ENCODE data around the gene GAK.

The GAK gene

DNA sequence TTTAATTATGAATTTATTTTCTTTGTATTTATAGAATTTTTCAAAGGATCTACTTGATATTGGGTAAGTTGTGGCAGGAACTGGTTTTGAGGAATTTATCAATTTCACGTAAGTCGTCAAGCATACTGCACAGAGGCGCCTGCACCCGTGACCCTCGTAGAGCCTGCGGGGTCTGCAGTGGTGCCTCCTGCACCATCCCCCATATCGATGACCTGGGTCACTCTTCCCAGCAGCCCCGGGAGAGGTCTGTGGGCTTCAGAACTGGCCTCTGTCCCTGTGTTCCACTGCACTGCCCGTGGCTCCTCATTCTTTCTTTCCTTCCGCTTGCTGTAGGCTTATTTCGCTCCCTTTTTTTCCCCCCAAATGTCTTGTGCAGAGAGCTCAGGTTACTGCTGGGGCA lies 74.7 kb downstream of the GAK start:
- TF ChIP-seq, protein P1, sequence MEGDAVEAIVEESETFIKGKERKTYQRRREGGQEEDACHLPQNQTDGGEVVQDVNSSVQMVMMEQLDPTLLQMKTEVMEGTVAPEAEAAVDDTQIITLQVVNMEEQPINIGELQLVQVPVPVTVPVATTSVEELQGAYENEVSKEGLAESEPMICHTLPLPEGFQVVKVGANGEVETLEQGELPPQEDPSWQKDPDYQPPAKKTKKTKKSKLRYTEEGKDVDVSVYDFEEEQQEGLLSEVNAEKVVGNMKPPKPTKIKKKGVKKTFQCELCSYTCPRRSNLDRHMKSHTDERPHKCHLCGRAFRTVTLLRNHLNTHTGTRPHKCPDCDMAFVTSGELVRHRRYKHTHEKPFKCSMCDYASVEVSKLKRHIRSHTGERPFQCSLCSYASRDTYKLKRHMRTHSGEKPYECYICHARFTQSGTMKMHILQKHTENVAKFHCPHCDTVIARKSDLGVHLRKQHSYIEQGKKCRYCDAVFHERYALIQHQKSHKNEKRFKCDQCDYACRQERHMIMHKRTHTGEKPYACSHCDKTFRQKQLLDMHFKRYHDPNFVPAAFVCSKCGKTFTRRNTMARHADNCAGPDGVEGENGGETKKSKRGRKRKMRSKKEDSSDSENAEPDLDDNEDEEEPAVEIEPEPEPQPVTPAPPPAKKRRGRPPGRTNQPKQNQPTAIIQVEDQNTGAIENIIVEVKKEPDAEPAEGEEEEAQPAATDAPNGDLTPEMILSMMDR (IDR thresholded peaks at IDR 0.05) = no peak

DNA sequence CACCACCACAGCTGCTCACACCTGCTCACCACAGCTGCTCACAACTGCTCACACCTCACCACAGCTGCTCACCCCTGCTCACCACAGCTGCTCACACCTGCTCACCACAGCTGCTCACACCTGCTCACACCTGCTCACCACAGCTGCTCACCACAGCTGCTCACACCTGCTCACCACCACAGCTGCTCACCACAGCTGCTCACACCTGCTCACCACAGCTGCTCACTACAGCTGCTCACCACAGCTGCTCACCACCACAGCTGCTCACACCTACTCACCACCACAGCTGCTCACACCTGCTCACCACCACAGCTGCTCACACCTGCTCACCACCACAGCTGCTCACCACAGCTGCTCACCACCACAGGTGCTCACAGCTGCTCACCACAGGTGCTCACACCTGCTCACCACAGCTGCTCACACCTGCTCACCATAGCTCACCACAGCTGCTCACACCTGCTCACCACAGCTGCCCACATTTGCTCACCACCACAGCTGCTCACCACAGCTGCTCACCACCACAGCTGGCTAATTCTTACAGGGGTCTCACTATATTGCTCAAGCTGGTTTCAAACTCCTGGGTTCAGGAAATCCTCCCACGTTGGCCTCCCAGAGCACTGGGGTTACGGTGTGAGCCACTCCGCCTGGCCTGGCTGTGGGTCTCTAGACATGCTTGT lies 75.8 kb downstream of the GAK start:
- TF ChIP-seq, protein P1 (IDR thresholded peaks at IDR 0.05) = no peak

DNA sequence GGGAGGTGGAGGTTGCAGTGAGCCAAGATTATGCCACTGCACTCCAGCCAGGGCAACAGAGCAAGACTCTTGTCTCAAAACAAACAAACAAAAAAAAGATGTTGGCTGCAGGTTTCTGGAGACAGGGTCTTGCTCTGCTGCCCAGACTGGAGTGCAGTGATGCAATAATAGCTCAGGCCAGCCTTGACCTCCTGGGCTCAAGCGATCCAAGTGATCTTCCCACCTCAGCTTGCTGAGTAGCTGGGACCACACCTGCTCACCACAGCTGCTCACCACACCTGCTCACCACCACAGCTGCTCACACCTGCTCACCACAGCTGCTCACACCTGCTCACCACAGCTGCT lies 76.3 kb downstream of the GAK start:
- TF ChIP-seq, protein P1 (IDR thresholded peaks at IDR 0.05) = no peak

DNA sequence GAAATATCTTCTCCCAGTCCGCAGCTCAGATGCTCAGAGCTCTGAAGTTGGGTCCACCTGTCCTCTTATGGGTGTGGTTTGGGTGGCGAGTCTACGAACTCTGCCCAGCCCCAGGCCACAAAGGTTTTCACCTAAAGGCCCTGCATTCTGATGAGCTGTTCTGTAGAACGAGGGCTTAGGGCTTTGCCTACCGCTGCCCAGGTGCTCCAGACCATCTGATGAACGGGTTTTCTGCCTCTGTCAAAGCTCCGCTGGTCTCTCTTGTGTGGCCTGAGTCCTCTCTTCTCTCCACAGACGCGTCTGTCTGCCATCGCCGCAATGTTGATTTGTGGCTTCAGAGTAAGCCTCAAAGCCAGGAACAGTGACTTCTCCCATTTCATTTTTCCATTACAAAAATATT lies 77.8 kb downstream of the GAK start:
- TF ChIP-seq, protein P1 (IDR thresholded peaks at IDR 0.05) = no peak

DNA sequence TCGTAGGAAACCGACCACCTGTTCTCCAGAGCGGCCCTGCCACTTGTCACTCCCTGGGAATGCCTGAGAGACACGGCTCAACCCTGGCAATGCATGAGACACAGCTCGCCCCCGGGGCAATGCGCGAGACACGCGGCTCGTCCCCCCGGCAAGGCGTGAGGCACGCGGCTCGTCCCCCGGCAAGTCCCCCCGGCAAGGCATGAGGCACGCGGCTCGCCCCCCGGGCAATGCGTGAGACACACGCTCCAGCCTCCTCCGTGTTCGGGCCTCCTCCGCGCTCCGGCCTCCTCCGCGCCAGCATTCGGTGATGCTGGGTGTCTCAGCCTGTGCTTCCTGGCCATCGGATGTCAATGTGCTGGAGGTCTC lies 78.7 kb downstream of the GAK start:
- TF ChIP-seq, protein P1 (IDR thresholded peaks at IDR 0.05) = no peak

DNA sequence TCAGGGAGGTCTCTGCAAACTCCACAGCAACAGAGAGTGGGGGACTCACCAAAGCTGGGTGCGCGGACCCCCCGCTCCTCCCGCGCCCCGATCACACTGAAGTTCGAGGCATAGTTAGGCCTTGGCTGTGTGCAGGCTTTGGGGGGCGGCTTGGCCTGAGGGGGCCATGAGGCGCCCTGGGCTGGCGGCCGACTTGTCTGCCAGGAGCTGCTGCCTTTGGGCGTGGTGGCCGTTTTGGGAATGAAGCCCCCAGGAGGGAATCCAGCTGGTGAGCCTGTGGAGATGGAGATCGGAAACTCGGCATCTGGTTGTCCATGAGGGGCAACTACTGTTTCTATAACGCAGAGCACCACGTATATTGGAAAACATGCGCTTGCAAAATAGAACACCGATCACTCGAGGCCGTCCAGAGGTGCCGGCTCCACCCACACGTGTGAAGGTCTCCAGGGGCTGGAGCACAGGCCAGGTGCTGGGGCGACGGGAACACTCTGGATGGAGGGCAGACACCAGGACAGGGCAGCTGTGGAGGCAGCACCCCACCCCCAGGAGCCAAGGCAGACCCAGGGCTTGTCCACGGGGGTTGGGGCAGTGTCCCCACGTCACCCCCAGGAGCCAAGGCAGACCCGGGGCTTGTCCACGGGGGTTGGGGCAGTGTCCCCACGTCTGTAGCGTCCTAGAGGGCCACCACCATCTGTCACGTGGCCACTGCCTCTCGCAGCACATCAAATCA lies 80.2 kb downstream of the GAK start:
- TF ChIP-seq, protein P1 (IDR thresholded peaks at IDR 0.05) = no peak

DNA sequence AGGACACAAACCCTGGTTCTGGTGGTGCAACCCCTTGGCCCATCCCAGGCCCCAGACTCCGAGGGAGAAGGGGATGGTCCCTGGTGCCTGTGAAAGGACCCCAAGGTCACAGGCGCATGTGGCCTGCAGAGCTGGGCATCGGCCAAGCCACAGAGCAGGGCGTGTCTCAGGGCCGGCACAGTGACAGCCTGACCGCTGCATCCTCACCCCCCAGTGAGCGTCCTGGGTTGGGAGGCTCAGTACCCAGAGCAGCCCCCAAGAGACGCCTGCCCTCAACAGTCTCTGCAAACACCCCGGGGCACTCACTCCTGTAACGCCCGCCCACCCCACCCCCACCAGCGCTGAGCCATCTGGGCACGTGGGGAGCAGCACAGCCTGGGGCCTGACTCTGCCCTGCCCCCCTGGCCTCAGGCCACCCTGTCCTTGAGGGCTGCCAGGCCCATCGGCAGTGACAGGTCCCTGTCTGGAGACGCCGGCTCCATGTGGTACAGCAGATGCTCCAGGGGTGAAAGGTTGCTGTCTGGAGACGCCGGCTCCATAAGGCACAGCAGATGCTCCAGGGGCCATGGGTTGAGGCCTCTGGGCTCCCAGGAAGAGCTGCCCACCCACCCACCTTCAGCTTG lies 81.7 kb downstream of the GAK start:
- TF ChIP-seq, protein P1 (IDR thresholded peaks at IDR 0.05) = no peak

All from LNCAP (cell line).